GM13976 (cell line): ENCODE results near the gene PLCL2.

Source experiments
- DNase-seq: peaks from one replicate; pipeline ENCODE4 v3.0.0; 2012; ENCODE audit warnings: low spot score
- CTCF ChIP-seq: IDR thresholded peaks from 2 replicates; pipeline ENCODE4 v1.5.1; 2012; ENCODE audit warnings: borderline replicate concordance, mild to moderate bottlenecking; ENCODE audit not compliant: insufficient read depth; ENCODE audit errors: extremely low read depth, missing control alignments, control extremely low read depth
- in situ Hi-C: fragments of 300-500 bp; cut with MboI; formaldehyde crosslinking; loops from one replicate; pipeline ENCODE4 v1.12.0; 2022; ENCODE audit warnings: low sequenced_read_pairs, mixed read lengths, inconsistent platforms; ENCODE audit not compliant: unreplicated experiment

The PLCL2 gene

GRCh38 chr3:16888785-16889607 lies 4.2 kb downstream of the PLCL2 start:
- peak; percentile 29 for DNase-seq
- in situ Hi-C loops, result no loop called here
- no peak for TF ChIP-seq CTCF

GRCh38 chr3:16890597-16891333 lies 6.0 kb downstream of the PLCL2 start:
- DNase-seq, result no peak
- in situ Hi-C loops, result no loop called here
- TF ChIP-seq CTCF, result no peak

GRCh38 chr3:16893618-16894200 lies 9.0 kb downstream of the PLCL2 start:
- in situ Hi-C loops, result no loop called here
- no peak for TF ChIP-seq CTCF
- no peak for DNase-seq

- in situ Hi-C loops, result no loop called here
- no peak for DNase-seq
- no peak for TF ChIP-seq CTCF
These were observed 11.4 kb downstream of the PLCL2 start for GRCh38 chr3:16896094-16896627.

GRCh38 chr3:16896820-16897219 lies 12.1 kb downstream of the PLCL2 start:
- no peak for DNase-seq
- in situ Hi-C loops, result no loop called here

More at GRCh38 chr3:16896820-16897219, 12.1 kb downstream of the PLCL2 start:
- no peak for TF ChIP-seq CTCF
